MM.1S (cell line): ENCODE data around the gene OSTF1.

ENCODE experiments used
- EZH2 ChIP-seq: fragments of 300-600 bp; sonication (generic); optimal IDR thresholded peaks from 2 replicates; pipeline ENCODE3; 2017; ENCODE audit warnings: low read depth, mild to moderate bottlenecking, antibody characterized with exemption, low read length, mixed read lengths
- TF ChIP-seq, protein P1 (sequence below): fragments of 300-600 bp; sonication (generic); IDR thresholded peaks from 2 replicates; pipeline ENCODE4 v1.5.1; 2016; ENCODE audit warnings: antibody characterized with exemption, low read length, mixed read lengths

DNA sequence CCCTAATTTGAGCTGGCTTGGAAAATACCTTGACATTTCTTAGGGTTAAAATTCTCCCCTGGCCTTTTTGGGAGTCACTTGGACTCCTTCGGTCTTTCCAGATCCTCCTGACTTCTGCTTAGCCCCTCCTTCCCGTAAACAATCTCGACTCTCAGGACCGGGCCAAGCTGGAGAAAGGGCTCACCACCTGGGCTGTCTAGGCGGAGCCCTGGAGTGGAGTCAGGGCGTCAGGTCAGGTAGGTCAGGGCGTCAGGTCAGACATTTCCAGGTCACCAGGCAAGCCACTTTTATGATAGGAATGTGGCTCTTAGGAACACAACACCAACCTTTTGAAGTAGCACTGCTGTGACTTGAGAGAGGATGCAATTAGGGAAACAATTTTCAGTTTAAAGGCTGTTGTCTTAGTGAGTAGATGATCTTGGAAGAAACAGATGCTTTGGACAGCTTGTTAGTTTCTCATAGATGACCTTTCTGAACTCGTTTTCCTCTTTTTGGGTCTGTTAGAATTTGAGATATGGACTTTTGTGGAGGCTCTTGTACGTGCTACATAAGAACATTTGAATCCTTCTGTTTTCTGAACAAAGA lies 12.8 kb downstream of the OSTF1 start:
- no peak for TF ChIP-seq EZH2
- TF ChIP-seq, protein P1, sequence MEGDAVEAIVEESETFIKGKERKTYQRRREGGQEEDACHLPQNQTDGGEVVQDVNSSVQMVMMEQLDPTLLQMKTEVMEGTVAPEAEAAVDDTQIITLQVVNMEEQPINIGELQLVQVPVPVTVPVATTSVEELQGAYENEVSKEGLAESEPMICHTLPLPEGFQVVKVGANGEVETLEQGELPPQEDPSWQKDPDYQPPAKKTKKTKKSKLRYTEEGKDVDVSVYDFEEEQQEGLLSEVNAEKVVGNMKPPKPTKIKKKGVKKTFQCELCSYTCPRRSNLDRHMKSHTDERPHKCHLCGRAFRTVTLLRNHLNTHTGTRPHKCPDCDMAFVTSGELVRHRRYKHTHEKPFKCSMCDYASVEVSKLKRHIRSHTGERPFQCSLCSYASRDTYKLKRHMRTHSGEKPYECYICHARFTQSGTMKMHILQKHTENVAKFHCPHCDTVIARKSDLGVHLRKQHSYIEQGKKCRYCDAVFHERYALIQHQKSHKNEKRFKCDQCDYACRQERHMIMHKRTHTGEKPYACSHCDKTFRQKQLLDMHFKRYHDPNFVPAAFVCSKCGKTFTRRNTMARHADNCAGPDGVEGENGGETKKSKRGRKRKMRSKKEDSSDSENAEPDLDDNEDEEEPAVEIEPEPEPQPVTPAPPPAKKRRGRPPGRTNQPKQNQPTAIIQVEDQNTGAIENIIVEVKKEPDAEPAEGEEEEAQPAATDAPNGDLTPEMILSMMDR, result no peak
